Stimulated activated CD8-positive, alpha-beta memory T cell treated with anti-CD3 and anti-CD28 coated beads, Interleukin-12 subunit alpha, Interleukin-12 subunit beta, amount 100 ng/mL, for 4 hours (primary cell): ENCODE data around the gene PDE6B.
A peak's percentile ranks its signal among the peaks of the same experiment; 100 is the strongest.

Experiments
- DNase-seq: peaks from one replicate; pipeline ENCODE4 v3.0.0-alpha.2; 2020; ENCODE audit warnings: low read depth

The PDE6B gene

GRCh38 chr4:600850-601515, 24.4 kb upstream of the PDE6B start:
- DNase-seq: no peak

DNA sequence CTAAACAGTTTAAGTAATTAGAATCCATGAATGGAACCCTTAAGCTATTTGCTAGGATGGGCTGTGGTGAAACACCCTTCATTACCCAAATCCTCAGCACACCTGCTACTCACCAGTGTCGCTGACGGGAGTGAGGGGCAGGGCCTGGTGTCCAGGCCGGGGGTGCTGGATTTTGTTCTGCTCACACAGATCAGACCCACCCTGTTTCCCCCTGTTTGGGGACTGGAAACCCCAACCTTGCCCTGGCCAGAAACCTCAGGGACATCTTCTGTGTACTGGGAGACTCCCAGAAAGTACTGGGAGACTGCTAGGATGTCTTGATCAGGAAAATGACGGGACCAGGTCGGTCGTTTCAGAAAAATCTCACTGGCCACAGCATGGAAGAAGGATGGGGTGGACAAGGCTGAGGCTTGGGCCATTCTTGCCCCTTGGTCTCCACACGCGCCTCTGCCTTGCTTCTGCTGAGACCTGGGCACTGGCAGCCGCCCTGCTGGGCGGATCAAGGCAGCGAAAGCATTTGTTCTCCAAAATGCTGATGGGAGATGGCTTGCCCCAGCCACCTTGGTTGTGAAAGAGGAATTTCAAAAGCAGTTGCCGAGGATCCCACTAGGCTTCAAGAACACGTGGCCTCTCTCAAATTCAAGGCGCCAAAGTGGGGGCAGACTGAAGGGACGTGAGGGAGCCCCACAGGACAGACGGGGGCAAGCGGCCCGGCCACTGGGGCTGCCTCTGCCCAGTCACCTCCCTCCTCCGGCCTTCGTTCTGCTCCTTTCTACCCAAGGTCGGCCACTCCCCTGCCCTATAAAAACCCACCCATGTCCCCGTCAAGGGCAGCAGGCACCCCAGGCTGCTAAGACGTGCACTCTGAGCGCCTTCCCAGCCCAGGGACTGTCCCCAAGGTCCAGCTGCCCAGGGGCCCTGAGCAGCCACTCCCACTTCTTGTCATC, 23.5 kb upstream of the PDE6B start:
- DNase-seq: no peak

- DNase-seq: peak; percentile 24
These were observed 22.8 kb upstream of the PDE6B start for GRCh38 chr4:602559-602942.

GRCh38 chr4:604131-604530, 21.2 kb upstream of the PDE6B start:
- no peak for DNase-seq

DNA sequence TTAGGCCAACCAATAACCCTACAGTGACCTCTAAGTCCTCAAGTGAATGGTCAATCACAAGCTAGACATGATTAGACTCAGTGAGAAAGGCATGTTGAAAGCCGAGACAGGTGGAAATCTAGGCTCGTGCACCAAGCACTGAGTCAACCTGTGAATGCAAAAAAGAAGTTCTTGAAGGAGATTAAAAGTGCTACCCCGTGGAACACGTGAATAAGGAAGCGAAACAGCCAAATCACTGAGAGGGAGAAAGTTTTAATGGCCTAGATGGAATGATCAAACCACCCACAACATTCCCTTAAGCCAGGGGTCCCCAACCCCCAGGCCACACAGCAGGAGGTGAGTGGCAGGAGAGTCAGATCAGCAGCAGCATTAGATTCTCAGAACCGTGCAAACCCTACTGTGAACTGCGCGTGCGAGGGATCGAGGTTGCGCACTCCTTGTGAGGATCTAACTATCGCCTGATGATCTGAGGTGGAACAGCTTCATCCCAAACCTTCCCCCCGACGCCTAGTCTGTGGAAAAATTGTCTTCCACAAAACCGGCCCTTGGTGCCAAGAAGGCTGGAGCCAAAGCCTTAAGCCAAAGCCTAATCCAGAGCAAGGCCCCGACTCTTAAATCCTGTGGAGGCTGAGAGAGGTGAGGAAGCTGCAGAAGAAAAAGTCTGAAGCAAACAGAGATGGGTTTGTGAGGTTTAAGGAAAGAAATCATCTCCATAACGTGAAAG, 19.5 kb upstream of the PDE6B start:
- DNase-seq: no peak

DNA sequence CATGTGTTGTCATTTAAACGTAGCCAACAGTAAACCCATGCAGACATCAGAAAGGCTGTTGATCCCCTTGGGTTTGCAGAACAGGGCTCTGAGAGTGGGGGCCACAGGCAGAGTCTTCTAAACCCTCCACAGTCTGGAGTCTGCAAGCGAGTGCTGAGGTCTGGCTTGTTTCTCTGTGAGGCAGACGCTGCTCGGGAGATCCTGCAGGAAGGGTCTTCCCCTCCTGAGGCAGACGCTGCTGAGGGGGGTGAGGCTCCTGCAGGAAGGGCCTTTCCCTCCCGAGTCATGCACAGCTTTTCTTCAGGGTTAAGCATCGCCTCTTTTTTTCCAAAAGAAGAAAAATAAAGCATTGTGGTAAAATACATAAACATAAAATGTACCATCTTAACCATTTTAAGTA, 17.1 kb upstream of the PDE6B start:
- DNase-seq: no peak

- no peak for DNase-seq
These were observed 15.8 kb upstream of the PDE6B start for GRCh38 chr4:609400-610050.

GRCh38 chr4:610411-611261, 14.7 kb upstream of the PDE6B start:
- DNase-seq: no peak

- no peak for DNase-seq
These were observed 13.2 kb upstream of the PDE6B start for GRCh38 chr4:612052-612748.

- DNase-seq: no peak
These were observed 12.6 kb upstream of the PDE6B start for GRCh38 chr4:612749-613125.

DNA sequence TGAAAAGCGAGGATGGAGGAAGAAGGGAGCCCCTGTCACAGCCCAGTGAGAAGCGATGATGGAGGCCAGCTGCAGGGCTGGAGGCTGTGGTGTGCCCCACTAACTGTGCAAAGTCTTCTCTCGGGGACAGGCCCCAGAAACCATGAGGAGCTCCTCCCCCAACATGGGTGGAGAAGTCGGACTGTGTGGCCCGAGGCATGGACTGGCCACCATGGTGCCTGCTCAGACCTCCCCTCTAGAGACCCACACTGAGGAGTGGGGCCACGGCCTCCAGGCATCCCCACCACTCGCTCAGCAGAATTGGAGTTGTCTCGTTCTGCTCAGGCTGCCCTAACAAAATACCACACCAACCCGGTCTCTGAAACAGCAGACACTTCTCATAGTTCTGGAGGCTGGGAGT, 12.2 kb upstream of the PDE6B start:
- DNase-seq: no peak

GRCh38 chr4:616091-616490, 9.3 kb upstream of the PDE6B start:
- DNase-seq: no peak

DNA sequence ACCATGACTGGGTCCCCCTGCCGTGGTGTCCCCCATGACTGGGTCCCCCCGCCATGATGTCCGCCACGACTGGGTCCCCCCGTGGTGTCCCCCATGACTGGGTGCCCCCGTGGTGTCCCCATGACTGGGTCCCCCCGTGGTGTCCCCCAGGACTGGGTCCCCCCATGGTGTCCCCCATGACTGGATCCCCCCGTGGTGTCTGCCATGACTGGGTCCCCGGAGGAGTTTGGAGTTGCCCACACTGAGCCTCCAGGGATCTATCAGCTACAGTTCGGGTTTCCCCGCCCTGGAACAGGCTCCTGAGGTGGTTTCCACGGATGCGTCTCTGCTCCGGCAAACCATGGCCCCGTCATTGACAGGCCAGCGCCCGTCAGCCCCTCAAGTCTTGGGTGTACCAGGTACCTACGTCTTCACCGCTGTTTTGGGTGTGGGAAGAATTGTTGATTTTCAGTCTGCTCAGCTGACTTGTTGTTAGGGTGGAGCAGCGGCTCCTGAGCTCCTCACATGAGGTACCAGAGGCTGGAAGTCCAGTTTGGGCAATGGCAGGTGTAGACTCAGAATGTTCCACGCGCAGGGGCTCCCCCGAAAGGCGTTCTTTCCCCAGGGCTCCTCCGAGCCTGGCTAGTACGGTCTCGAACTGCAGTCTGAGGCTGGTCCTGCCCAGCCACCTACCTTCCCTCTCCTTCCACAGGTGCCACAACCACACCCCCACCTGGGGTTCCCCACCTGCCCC, 8.3 kb upstream of the PDE6B start:
- no peak for DNase-seq

DNA sequence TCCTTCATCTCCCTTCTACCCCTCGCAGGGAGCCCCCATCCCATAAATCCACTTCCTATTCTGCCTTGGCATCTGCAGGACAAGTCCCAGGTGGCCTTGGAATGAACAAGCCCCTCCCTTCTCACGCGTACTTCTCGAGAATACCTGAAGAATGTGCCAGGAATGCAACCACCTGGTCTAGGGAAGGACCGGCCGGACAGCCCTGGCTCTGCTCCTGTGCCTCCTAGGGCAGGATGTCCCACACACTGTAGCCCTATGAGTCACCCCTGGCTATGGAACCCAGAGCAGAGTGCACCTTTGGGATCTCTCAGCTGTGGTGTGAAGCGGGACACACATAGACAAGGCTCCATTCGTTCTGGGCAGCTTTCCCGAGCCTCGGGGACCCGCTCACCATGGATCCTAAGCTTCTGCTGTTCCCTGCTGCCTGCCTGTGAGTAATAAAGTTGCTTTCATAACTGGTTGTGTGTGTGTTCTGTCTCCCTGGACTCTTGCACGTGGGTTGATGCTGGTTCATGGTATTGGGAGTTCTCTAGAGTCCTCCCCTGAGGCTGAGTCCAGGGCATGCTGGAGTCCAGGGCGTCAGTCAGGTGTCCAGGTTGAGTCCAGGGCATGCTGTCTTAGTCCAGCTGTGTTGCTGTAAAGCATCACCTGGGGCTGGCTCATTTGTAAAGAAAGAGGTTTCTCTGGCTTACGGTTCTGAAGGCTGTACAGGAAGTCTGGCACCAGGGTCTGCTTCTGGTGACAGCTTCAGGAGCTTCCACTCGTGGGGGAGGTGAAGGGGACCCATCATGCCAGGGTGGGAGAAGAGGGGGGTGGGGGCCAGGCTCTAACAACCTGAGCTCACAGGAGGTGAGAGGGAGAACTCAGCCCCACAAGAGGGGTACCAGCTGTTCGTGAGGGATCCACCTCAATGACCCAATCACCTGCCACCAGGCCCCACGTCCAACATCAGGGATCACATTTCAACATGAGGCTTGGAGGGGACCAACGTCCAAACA, 7.4 kb upstream of the PDE6B start:
- no peak for DNase-seq

GRCh38 chr4:620201-620600, 5.2 kb upstream of the PDE6B start:
- no peak for DNase-seq

DNA sequence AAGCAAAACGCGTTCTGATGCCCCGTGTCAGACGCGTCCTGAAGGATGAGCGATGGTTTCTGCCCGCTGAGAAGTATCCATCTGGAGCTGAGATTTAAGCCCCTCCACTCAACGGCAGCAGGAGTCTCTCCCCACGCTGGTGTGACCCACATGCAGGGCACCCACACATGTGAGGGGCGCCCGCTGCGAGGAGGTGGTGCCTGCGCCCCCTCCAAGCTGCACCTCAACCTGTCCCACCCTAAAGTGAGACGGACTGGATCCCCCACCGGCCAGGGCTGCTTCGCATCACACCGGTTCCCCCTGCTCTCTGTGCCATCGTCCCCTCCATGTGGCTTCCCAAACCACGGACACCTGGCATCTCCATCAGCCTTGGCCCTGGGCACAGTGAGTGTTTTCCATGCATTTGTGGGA, 4.5 kb upstream of the PDE6B start:
- no peak for DNase-seq

GRCh38 chr4:621296-622070, 3.9 kb upstream of the PDE6B start:
- no peak for DNase-seq
